CD4-positive, alpha-beta T cell (primary cell): ENCODE data around the gene B3GNT9. TPM values are rescaled to one million over a fixed set of nuclear protein-coding genes. Genes with fewer than 3 reads are reported as not detected.

ENCODE experiments used
- ATAC-seq: fragments of 200-7000 bp; cut with Tn5 transposase; one replicate; pipeline ENCODE4 v1.10.0; 2022; ENCODE audit warnings: mild to moderate bottlenecking; ENCODE audit not compliant: poor library complexity
- CTCF ChIA-PET: fragments of 350-600 bp; sonication (Branson Sonifier 250); formaldehyde crosslinking; loops from one replicate; lab custom pipeline; 2021; ENCODE audit warnings: antibody characterized with exemption, inconsistent platforms; lab: Charles Lee
- POLR2A ChIA-PET: fragments of 350-600 bp; sonication (Branson Sonifier 250); formaldehyde crosslinking; loops from one replicate; lab custom pipeline; 2021; ENCODE audit warnings: antibody characterized with exemption, inconsistent platforms; lab: Charles Lee
- DNase-seq, 14 experiments: peaks; one replicate each; pipeline ENCODE4 v3.0.0-alpha.2; 2013 to 2020; ENCODE audit warnings: mixed read lengths in 2 of 14
- H3K27ac ChIP-seq, 2 donors: one replicate each; pipeline versions ENCODE4 v1.5.1 to v1.7.0; 2013; ENCODE audit warnings: low read length in 2 of 2, low read depth in 1 of 2, mild to moderate bottlenecking in 1 of 2
- H3K27me3 ChIP-seq, 2 experiments: 1 replicate in 1 of 2; 2 replicates in 1 of 2; pipeline versions ENCODE4 v1.6.1 to v1.7.0; 2013; ENCODE audit warnings: low read length in 2 of 2, control low read depth in 1 of 2, mild to moderate bottlenecking in 1 of 2, moderate library complexity in 1 of 2; ENCODE audit not compliant: insufficient read depth in 2 of 2, control insufficient read depth in 1 of 2
- H3K36me3 ChIP-seq: one replicate; pipeline ENCODE4 v1.6.1; 2013; ENCODE audit warnings: low read length, control low read depth; ENCODE audit not compliant: insufficient read depth
- H3K4me1 ChIP-seq: one replicate; pipeline ENCODE4 v1.6.1; 2013; ENCODE audit warnings: low read length, control low read depth; ENCODE audit not compliant: insufficient read depth
- H3K4me3 ChIP-seq: one replicate; pipeline ENCODE4 v1.5.1; 2013; ENCODE audit warnings: mild to moderate bottlenecking, low read length, moderate library complexity
- H3K9me3 ChIP-seq, 2 experiments: 1 replicate in 1 of 2; 2 replicates in 1 of 2; pipeline versions ENCODE4 v1.6.1 to v1.7.0; 2013; ENCODE audit warnings: low read length in 2 of 2, mild to moderate bottlenecking in 2 of 2, control low read depth in 1 of 2, moderate library complexity in 1 of 2; ENCODE audit not compliant: control insufficient read depth in 1 of 2, insufficient read depth in 1 of 2
- H3K27ac Mint-ChIP-seq: one replicate; pipeline ENCODE4 v1.8.0; 2020; ENCODE audit warnings: mixed read lengths
- H3K27me3 Mint-ChIP-seq: one replicate; pipeline ENCODE4 v1.8.0; 2021; ENCODE audit warnings: mixed read lengths
- H3K36me3 Mint-ChIP-seq: one replicate; pipeline ENCODE4 v1.8.0; 2021; ENCODE audit warnings: low read depth, mixed read lengths
- H3K4me1 Mint-ChIP-seq: one replicate; pipeline ENCODE4 v1.8.0; 2021; ENCODE audit warnings: low read depth, mixed read lengths
- H3K4me3 Mint-ChIP-seq: one replicate; pipeline ENCODE4 v1.8.0; 2020; ENCODE audit warnings: mild to moderate bottlenecking, mixed read lengths
- H3K9me3 Mint-ChIP-seq: one replicate; pipeline ENCODE4 v1.8.0; 2020; ENCODE audit warnings: mixed read lengths
- CTCF ChIP-seq: fragments of 200-600 bp; IDR thresholded peaks from one replicate; pipeline ENCODE4 v1.8.0; 2022; ENCODE audit warnings: antibody characterized with exemption, mild to moderate bottlenecking
- intact Hi-C, 2 experiments: fragments of 100-400 bp; cut with DNase I in 1 of 2; cut with micrococcal nuclease in 1 of 2; formaldehyde crosslinking; loops; one replicate each; pipeline versions ENCODE4 v1.15.1 to v1.9.0; 2023 to 2025; cut with DNase I, micrococcal nuclease
- total RNA-seq, 174 experiments: library from RNA in 2 of 174; stranded (reverse) in 2 of 174; gene quantifications; one replicate each; pipeline ENCODE4 v1.2.3 and lab custom pipeline; 2021 to 2026

Gene B3GNT9
- total RNA-seq, 2 experiments from 2014 or later: 2.0 to 2.5 TPM

- Mint-ChIP-seq H3K9me3 (no peaks in the 10 kb centered on the region), H3K27me3 (peaks cover 81% of the 10 kb centered on the region), H3K27ac (no peak overlapping the region), H3K36me3 (no peaks in the 10 kb centered on the region), H3K4me3 (no peak overlapping the region), H3K4me1 (peaks cover 30% of the 10 kb centered on the region)
- no peaks in the 10 kb centered on the region for H3K36me3 ChIP-seq
- no peak for TF ChIP-seq CTCF
- H3K4me1 ChIP-seq: peaks cover 66% of the 10 kb centered on the region
- H3K9me3 ChIP-seq: peaks cover 0 to 33% of the 10 kb centered on the region in 2 experiments
- intact Hi-C loops: no loop called here
- DNase-seq: peak in 1 of 14 experiments; percentile 11
- H3K27me3 ChIP-seq: peaks cover 78 to 90% of the 10 kb centered on the region in 2 experiments
- no peak for ATAC-seq
- H3K4me3 ChIP-seq: no peak overlapping the region
- CTCF ChIA-PET: no interaction called here
- H3K27ac ChIP-seq: no peak overlapping the region
- POLR2A ChIA-PET: interaction anchor here (1.2 kb wide), 2 partner anchors 14 to 19 kb away, joined by 4 to 5 read pairs; no protein-coding TSS in a partner anchor
Measured at GRCh38 chr16:67166110-67166547, 15.3 kb upstream of the B3GNT9 start.

- Histone ChIP-seq H3K36me3 (no peaks in the 10 kb centered on the region), H3K27ac (no peak overlapping the region), H3K4me3 (no peak overlapping the region), H3K27me3 (peaks cover 73 to 83% of the 10 kb centered on the region in 2 experiments), H3K9me3 (peaks cover 0 to 33% of the 10 kb centered on the region in 2 experiments), H3K4me1 (peaks cover 68% of the 10 kb centered on the region)
- ChIA-PET POLR2A (interaction anchor here (1.3 to 2.2 kb wide), 2 partner anchors 10 to 15 kb away, joined by 4 to 8 read pairs; partner anchors contain the start of gene B3GNT9), CTCF (interaction anchor here (2.7 kb wide), 1 partner anchor 10 kb away, joined by 12 read pairs; no protein-coding TSS in a partner anchor)
- Mint-ChIP-seq H3K27ac (no peak overlapping the region), H3K27me3 (peaks cover 83% of the 10 kb centered on the region), H3K4me3 (peak overlapping the region; percentile 11), H3K4me1 (peaks cover 32% of the 10 kb centered on the region), H3K36me3 (peaks cover 6% of the 10 kb centered on the region), H3K9me3 (no peaks in the 10 kb centered on the region)
- intact Hi-C loops: no loop called here
- TF ChIP-seq CTCF: no peak
- DNase-seq (peak in 1 of 14 experiments; percentile 27), ATAC-seq (no peak)
Measured at GRCh38 chr16:67165121-67166078, 14.6 kb upstream of the B3GNT9 start.

GRCh38 chr16:67164599-67165061, 13.8 kb upstream of the B3GNT9 start, which contains the start of gene HSF4:
Gene HSF4 (plus strand): TSS chr16:67164745. CDS start chr16:67164812, 67 bp downstream.
- H3K27me3 ChIP-seq: peaks cover 68 to 78% of the 10 kb centered on the region in 2 experiments
- no peak within 1 kb of the TSS for H3K27ac Mint-ChIP-seq
- CTCF ChIA-PET: interaction anchor here (2.7 kb wide), 1 partner anchor 9 kb away, joined by 12 read pairs; no protein-coding TSS in a partner anchor

More at GRCh38 chr16:67164599-67165061, 13.8 kb upstream of the B3GNT9 start, which contains the start of gene HSF4:
- Histone ChIP-seq H3K4me3 (peak within 1 kb of the TSS; percentile 32), H3K27ac (no peak within 1 kb of the TSS), H3K4me1 (peaks cover 66% of the 10 kb centered on the region), H3K36me3 (no peaks in the 10 kb centered on the region), H3K9me3 (peaks cover 0 to 33% of the 10 kb centered on the region in 2 experiments)
- ATAC-seq: no peak
- Mint-ChIP-seq H3K4me1 (peaks cover 31% of the 10 kb centered on the region), H3K36me3 (peaks cover 7% of the 10 kb centered on the region), H3K9me3 (no peaks in the 10 kb centered on the region), H3K27me3 (peaks cover 80% of the 10 kb centered on the region), H3K4me3 (peak within 1 kb of the TSS; percentile 72)
- TF ChIP-seq CTCF: no peak
- DNase-seq: peak in 3 of 14 experiments; percentile 14 to 54 (median 51)
- POLR2A ChIA-PET: interaction anchor here (1.3 to 2.2 kb wide), 2 partner anchors 10 to 14 kb away, joined by 4 to 8 read pairs; partner anchors contain the start of gene B3GNT9
- intact Hi-C loops: no loop called here
